Neural cell (in vitro differentiated cells): ENCODE measurements around the gene THG1L. TPM values are rescaled to one million over a fixed set of nuclear protein-coding genes. Genes with fewer than 3 reads are reported as not detected.
"Not testable (repeated sequence)": the region's sequence is repeated elsewhere in the genome, so short reads cannot be mapped to it uniquely, and the experiment has no call there.

Experiments
- H2AFZ ChIP-seq: fragments of 200-600, 300-800 bp; sonication (generic), shearing (Covaris generic); 2 replicates; pipeline ENCODE4 v1.6.0; 2014; ENCODE audit warnings: low read depth, mild to moderate bottlenecking, antibody characterized with exemption, low read length, moderate library complexity
- H3F3A ChIP-seq: fragments of 200-600 bp; shearing (Covaris generic); 2 replicates; pipeline ENCODE4 v1.6.1; 2016; ENCODE audit warnings: mild to moderate bottlenecking, moderate library complexity, mixed read lengths, antibody characterized with exemption, low read length; ENCODE audit not compliant: insufficient read depth, poor library complexity, severe bottlenecking
- H3K27ac ChIP-seq: fragments of 200-600, 300-800 bp; sonication (generic), shearing (Covaris generic); 2 replicates; pipeline ENCODE4 v1.5.1; 2014; ENCODE audit warnings: mild to moderate bottlenecking, low read length, moderate library complexity
- H3K27me3 ChIP-seq: fragments of 300-800, 200-600 bp; sonication (generic), shearing (Covaris generic); 2 replicates; pipeline ENCODE4 v1.6.0; 2014; ENCODE audit warnings: mild to moderate bottlenecking, low read depth, low read length, moderate library complexity; ENCODE audit not compliant: insufficient read depth
- H3K36me3 ChIP-seq: fragments of 300-800, 200-600 bp; sonication (generic), shearing (Covaris generic); 2 replicates; pipeline ENCODE4 v1.5.1; 2014; ENCODE audit warnings: mild to moderate bottlenecking, antibody characterized with exemption, low read length, moderate library complexity; ENCODE audit not compliant: insufficient read depth
- H3K4me2 ChIP-seq: fragments of 300-800, 200-600 bp; sonication (generic), shearing (Covaris generic); 2 replicates; pipeline ENCODE4 v1.6.0; 2014; ENCODE audit warnings: mild to moderate bottlenecking, low read length
- H3K4me3 ChIP-seq: fragments of 300-800, 200-600 bp; sonication (generic), shearing (Covaris generic); 2 replicates; pipeline ENCODE4 v1.5.1; 2014; ENCODE audit warnings: mild to moderate bottlenecking, low read length, moderate library complexity
- H3K79me2 ChIP-seq: fragments of 200-600 bp; shearing (Covaris generic); replicated peaks from 2 replicates; pipeline ENCODE4 v1.6.0; 2014; ENCODE audit warnings: mild to moderate bottlenecking, low read length, moderate library complexity; ENCODE audit not compliant: insufficient read depth
- H3K9ac ChIP-seq: fragments of 300-800, 200-600 bp; sonication (generic), shearing (Covaris generic); 2 replicates; pipeline ENCODE4 v1.6.1; 2016; ENCODE audit warnings: mild to moderate bottlenecking, low read length, mixed read lengths
- H3K9me2 ChIP-seq: fragments of 200-600 bp; shearing (Covaris generic); 2 replicates; pipeline ENCODE4 v1.6.1; 2016; ENCODE audit warnings: mild to moderate bottlenecking, low read length, mixed read lengths; ENCODE audit not compliant: insufficient read depth
- H3K9me3 ChIP-seq: fragments of 200-600, 300-800 bp; sonication (generic), shearing (Covaris generic); 2 replicates; pipeline ENCODE4 v1.6.1; 2016; ENCODE audit warnings: mild to moderate bottlenecking, mixed run types, low read length, moderate library complexity, mixed read lengths
- H4K20me1 ChIP-seq: fragments of 200-600 bp; shearing (Covaris generic); 2 replicates; pipeline ENCODE4 v1.6.1; 2016; ENCODE audit warnings: mild to moderate bottlenecking, mixed run types; ENCODE audit not compliant: insufficient read depth
- CTCF ChIP-seq: fragments of 450-650 bp; IDR thresholded peaks from 2 replicates; pipeline ENCODE4 v1.5.1; 2014; ENCODE audit warnings: antibody characterized with exemption, mild to moderate bottlenecking, moderate library complexity; ENCODE audit not compliant: poor library complexity, severe bottlenecking
- EP300 ChIP-seq: fragments of 450-650 bp; conservative IDR thresholded peaks from 2 replicates; pipeline ENCODE4 v1.6.1; 2014; ENCODE audit warnings: antibody characterized with exemption, mild to moderate bottlenecking, moderate library complexity; ENCODE audit not compliant: poor library complexity, severe bottlenecking
- EZH2 ChIP-seq: fragments of 200-600, 300-800 bp; shearing (Covaris generic), sonication (generic); IDR thresholded peaks from 2 replicates; pipeline ENCODE4 v1.6.1; 2014; ENCODE audit warnings: antibody characterized with exemption, low read length, borderline replicate concordance, mild to moderate bottlenecking; ENCODE audit not compliant: insufficient read depth, poor library complexity, severe bottlenecking
- MXI1 ChIP-seq: fragments of 450-650 bp; conservative IDR thresholded peaks from 2 replicates; pipeline ENCODE4 v1.6.1; 2014; ENCODE audit warnings: antibody characterized with exemption, mild to moderate bottlenecking; ENCODE audit not compliant: poor library complexity, severe bottlenecking
- POLR2AphosphoS5 ChIP-seq: IDR thresholded peaks from 2 replicates; pipeline ENCODE4 v1.6.1; 2012
- RAD21 ChIP-seq: fragments of 450-650 bp; conservative IDR thresholded peaks from 2 replicates; pipeline ENCODE4 v1.6.1; 2014; ENCODE audit warnings: antibody characterized with exemption, mild to moderate bottlenecking, moderate library complexity
- SMC3 ChIP-seq: fragments of 450-650 bp; conservative IDR thresholded peaks from 2 replicates; pipeline ENCODE4 v1.6.1; 2014; ENCODE audit warnings: antibody characterized with exemption, mild to moderate bottlenecking, moderate library complexity; ENCODE audit not compliant: poor library complexity
- TAF1 ChIP-seq: IDR thresholded peaks from 2 replicates; pipeline ENCODE4 v1.6.1; 2012; ENCODE audit warnings: low read depth
- polyA plus RNA-seq: library from polyadenylated mRNA; depleted of rRNA; stranded (reverse); fragments of >200 nt; gene quantifications from 2 replicates; pipeline ENCODE4 v1.2.3, GENCODE V29; 2014
- TF ChIP-seq, protein P1 (sequence below): IDR thresholded peaks from 2 replicates; pipeline ENCODE4 v1.6.1; 2012; ENCODE audit warnings: borderline replicate concordance

THG1L gene
- polyA plus RNA-seq, 1 donor from 2014 or later, result 11.9 TPM

- no peaks in the 10 kb centered on the region for H3K79me2 ChIP-seq
- no peaks in the 10 kb centered on the region for H3F3A ChIP-seq
- no peak overlapping the region for H3K4me2 ChIP-seq
- TF ChIP-seq POLR2AphosphoS5, result no peak
- no peak for TF ChIP-seq SMC3
- TF ChIP-seq, protein P1, sequence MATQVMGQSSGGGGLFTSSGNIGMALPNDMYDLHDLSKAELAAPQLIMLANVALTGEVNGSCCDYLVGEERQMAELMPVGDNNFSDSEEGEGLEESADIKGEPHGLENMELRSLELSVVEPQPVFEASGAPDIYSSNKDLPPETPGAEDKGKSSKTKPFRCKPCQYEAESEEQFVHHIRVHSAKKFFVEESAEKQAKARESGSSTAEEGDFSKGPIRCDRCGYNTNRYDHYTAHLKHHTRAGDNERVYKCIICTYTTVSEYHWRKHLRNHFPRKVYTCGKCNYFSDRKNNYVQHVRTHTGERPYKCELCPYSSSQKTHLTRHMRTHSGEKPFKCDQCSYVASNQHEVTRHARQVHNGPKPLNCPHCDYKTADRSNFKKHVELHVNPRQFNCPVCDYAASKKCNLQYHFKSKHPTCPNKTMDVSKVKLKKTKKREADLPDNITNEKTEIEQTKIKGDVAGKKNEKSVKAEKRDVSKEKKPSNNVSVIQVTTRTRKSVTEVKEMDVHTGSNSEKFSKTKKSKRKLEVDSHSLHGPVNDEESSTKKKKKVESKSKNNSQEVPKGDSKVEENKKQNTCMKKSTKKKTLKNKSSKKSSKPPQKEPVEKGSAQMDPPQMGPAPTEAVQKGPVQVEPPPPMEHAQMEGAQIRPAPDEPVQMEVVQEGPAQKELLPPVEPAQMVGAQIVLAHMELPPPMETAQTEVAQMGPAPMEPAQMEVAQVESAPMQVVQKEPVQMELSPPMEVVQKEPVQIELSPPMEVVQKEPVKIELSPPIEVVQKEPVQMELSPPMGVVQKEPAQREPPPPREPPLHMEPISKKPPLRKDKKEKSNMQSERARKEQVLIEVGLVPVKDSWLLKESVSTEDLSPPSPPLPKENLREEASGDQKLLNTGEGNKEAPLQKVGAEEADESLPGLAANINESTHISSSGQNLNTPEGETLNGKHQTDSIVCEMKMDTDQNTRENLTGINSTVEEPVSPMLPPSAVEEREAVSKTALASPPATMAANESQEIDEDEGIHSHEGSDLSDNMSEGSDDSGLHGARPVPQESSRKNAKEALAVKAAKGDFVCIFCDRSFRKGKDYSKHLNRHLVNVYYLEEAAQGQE, result no peak
- no peak for TF ChIP-seq MXI1
- no peak for TF ChIP-seq CTCF
- no peak for TF ChIP-seq EZH2
- TF ChIP-seq RAD21, result no peak
- no peak for TF ChIP-seq EP300
- no peak for TF ChIP-seq TAF1
- H4K20me1 ChIP-seq, result no peaks in the 10 kb centered on the region
- H3K9ac ChIP-seq, result no peak overlapping the region
- H3K4me3 ChIP-seq, result no peak overlapping the region
- no peak overlapping the region for H2AFZ ChIP-seq
- H3K27me3 ChIP-seq, result no peaks in the 10 kb centered on the region
- peaks cover 3% of the 10 kb centered on the region for H3K9me3 ChIP-seq
- no peak overlapping the region for H3K27ac ChIP-seq
- no peaks in the 10 kb centered on the region for H3K9me2 ChIP-seq
- H3K36me3 ChIP-seq, result no peaks in the 10 kb centered on the region
These were observed 40.4 kb upstream of the THG1L start for GRCh38 chr5:157690690-157691433.

- not testable (repeated sequence) for H3K79me2 ChIP-seq, H3K9me2 ChIP-seq, H3K27ac ChIP-seq, H4K20me1 ChIP-seq, H3K9me3 ChIP-seq, H2AFZ ChIP-seq, H3K36me3 ChIP-seq, H3K4me3 ChIP-seq, H3K9ac ChIP-seq, H3F3A ChIP-seq, H3K27me3 ChIP-seq, H3K4me2 ChIP-seq
These were observed 37.4 kb upstream of the THG1L start for GRCh38 chr5:157693816-157694215.

DNA sequence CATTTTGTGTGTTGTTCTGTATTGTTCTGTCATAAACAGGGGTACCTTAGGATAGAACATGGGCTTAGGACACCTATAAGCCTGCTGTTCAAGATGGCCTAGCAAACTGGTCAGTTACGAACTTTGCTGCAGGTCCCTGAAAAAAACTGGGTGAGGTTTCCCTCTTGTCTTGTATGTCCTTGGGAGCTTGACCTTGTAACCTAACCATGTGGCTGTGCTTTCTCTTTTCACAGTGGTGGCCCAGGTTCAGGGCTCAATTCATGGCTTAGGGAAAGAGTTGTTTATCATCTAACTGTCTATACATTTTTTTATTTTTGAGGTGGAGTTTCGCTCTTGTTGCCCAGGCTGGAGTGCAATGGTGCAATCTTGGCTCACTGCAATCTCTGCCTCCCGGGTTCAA is 35.1 kb upstream of the THG1L start:
- H3K9ac ChIP-seq, H3K79me2 ChIP-seq, H3K9me2 ChIP-seq, H4K20me1 ChIP-seq, H3F3A ChIP-seq, H2AFZ ChIP-seq, H3K27me3 ChIP-seq, H3K9me3 ChIP-seq, H3K27ac ChIP-seq, H3K4me2 ChIP-seq, H3K4me3 ChIP-seq, H3K36me3 ChIP-seq: not testable (repeated sequence)

- H3K27ac ChIP-seq, H3K36me3 ChIP-seq, H3F3A ChIP-seq, H3K4me3 ChIP-seq, H3K79me2 ChIP-seq, H4K20me1 ChIP-seq, H3K9me2 ChIP-seq, H3K27me3 ChIP-seq, H3K9me3 ChIP-seq, H2AFZ ChIP-seq, H3K9ac ChIP-seq, H3K4me2 ChIP-seq: not testable (repeated sequence)
These were observed 32.5 kb upstream of the THG1L start for GRCh38 chr5:157698674-157699073.
